Vagina (tissue), 2 donors: ENCODE data around the gene MYL7. TPM values are rescaled to one million over a fixed set of nuclear protein-coding genes. Genes with fewer than 3 reads are reported as not detected.

Experiments used
- DNase-seq, 2 donors: peaks; one replicate each; pipeline ENCODE4 v3.0.0-alpha.2; 2017; ENCODE audit errors: extremely low spot score in 2 of 2
- H3K27ac ChIP-seq: fragments of 200-600 bp; sonication (generic); one replicate; pipeline ENCODE4 v1.5.1; 2019
- H3K27me3 ChIP-seq: fragments of 200-600 bp; sonication (generic); one replicate; pipeline ENCODE4 v1.5.1; 2019
- H3K36me3 ChIP-seq, 2 donors: fragments of 200-600 bp; sonication (generic); one replicate each; pipeline ENCODE4 v1.5.1; 2017 to 2019
- H3K4me1 ChIP-seq: fragments of 200-600 bp; sonication (generic); one replicate; pipeline ENCODE4 v1.5.1; 2019
- H3K4me3 ChIP-seq, 2 donors: fragments of 200-600 bp; sonication (generic); 1 replicate in 1 of 2; 2 replicates in 1 of 2; pipeline ENCODE4 v1.5.1; 2016 to 2019
- H3K9me3 ChIP-seq: fragments of 200-600 bp; sonication (generic); one replicate; pipeline ENCODE4 v1.5.1; 2019
- CTCF ChIP-seq, 3 experiments: fragments of 450-650 bp in 2 of 3; fragments of 200-600 bp in 1 of 3; sonication (generic) in 1 of 3; IDR thresholded peaks; one replicate each; pipeline ENCODE4 v1.5.1; 2017 to 2019; ENCODE audit warnings: antibody characterized with exemption in 3 of 3, mild to moderate bottlenecking in 2 of 3, moderate library complexity in 2 of 3
- POLR2A ChIP-seq, 2 donors: fragments of 450-650 bp; IDR thresholded peaks; one replicate each; pipeline ENCODE4 v1.6.1; 2017; ENCODE audit warnings: antibody characterized with exemption in 2 of 2, mild to moderate bottlenecking in 2 of 2, moderate library complexity in 2 of 2
- POLR2AphosphoS5 ChIP-seq, 2 donors: sonication (generic); formaldehyde crosslinking; IDR thresholded peaks; one replicate each; pipeline ENCODE4 v1.9.0; 2017; ENCODE audit warnings: antibody characterized with exemption in 2 of 2, mild to moderate bottlenecking in 2 of 2, low read depth in 1 of 2; ENCODE audit not compliant: insufficient read depth in 1 of 2
- intact Hi-C: fragments of 100-400 bp; cut with DNase I; formaldehyde crosslinking; loops from one replicate; pipeline ENCODE4 v1.15.1; 2023
- total RNA-seq: library from RNA; depleted of rRNA; stranded (reverse); fragments of >200 nt; gene quantifications from one replicate; pipeline ENCODE4 v1.2.3, GENCODE V29; 2016

Gene MYL7
- total RNA-seq, 1 donor from 2014 or later: not detected

GRCh38 chr7:44101303-44101965, 39.7 kb downstream of the MYL7 start:
- H3K4me1 ChIP-seq: peaks cover 45% of the 10 kb centered on the region

DNA sequence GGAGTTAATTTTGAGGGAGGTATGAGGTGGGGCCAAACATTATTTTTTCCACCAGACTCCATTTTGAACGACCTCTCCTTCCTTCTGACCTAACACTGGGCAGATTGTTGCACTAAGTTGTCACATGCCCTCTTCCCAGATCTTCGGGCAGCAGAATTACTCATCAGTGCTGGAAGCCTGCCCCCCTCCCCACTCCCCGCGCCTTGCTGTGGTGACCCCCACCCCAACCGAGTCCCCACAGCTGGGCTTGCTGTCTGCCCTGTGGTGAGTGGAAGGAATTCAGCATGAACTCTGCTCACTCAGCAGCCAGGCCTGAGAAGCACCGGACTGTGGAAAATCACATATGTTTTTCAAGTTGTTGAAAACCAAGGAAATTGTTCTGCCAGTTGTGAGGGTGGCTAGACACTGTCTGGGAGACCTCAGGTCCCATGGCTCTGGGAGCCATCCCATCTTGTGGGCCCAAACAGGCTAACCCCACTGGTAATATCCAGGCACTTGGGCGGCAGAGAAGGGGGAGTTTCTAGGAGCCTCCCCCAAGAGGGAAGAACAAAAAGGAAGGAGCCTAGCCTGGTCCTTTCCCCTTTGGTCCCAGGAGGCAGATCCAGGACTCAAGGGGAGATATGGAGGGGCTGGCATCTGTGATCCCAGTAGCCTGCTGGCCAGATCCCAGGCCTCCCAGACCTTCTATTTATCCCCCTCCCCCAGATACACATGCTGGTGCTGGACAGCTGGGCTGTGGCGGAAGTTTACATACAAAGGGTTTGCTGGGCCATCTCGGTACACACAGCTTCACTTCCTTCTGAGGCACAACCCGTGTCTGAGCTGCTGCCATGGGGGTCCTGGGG, 40.5 kb downstream of the MYL7 start:
- peak overlapping the region; percentile 98 for H3K27ac ChIP-seq
- H3K4me1 ChIP-seq: peaks cover 40% of the 10 kb centered on the region
- TF ChIP-seq POLR2A (IDR thresholded peaks at IDR 0.05): no peak
- TF ChIP-seq POLR2AphosphoS5 (IDR thresholded peaks at IDR 0.05; ENCODE audit: insufficient read depth in 1 of 2, low read depth in 1 of 2): peak in 1 of 2 donors; percentile 62
- no peak for TF ChIP-seq CTCF (IDR thresholded peaks at IDR 0.05)
- intact Hi-C loops: no loop called here
- no peak for DNase-seq
- H3K27me3 ChIP-seq: no peaks in the 10 kb centered on the region
- no peaks in the 10 kb centered on the region for H3K36me3 ChIP-seq
- H3K9me3 ChIP-seq: no peaks in the 10 kb centered on the region
- H3K4me3 ChIP-seq: no peak overlapping the region

More at GRCh38 chr7:44101303-44101965, 39.7 kb downstream of the MYL7 start:
- intact Hi-C loops: no loop called here
- Histone ChIP-seq H3K4me3 (no peak overlapping the region), H3K36me3 (peaks cover 0 to under 1% of the 10 kb centered on the region in 2 donors), H3K27me3 (no peaks in the 10 kb centered on the region), H3K9me3 (no peaks in the 10 kb centered on the region), H3K27ac (peak overlapping the region; percentile 98)
- TF ChIP-seq CTCF (IDR thresholded peaks at IDR 0.05) (no peak), POLR2AphosphoS5 (IDR thresholded peaks at IDR 0.05; ENCODE audit: insufficient read depth in 1 of 2, low read depth in 1 of 2) (no peak), POLR2A (IDR thresholded peaks at IDR 0.05) (no peak)
- DNase-seq: no peak

DNA sequence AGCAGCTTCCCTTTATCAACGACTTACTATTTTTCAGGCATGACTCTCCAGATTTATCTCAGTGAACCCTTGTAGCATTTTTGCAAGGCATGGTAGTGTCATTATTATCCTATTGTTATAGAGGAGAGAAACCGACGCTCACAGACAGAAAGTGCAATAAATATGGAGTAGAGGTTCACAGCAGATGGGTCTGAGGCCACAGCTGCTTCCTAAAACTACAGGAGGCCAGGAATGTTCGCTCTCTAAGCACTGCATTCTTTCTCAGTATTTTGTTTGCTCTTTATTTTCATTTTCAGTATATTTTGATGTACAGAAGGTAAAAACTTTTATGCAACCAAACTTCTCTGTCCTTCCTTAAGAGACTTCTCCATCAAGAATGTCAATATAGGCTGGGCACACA, 41.5 kb downstream of the MYL7 start:
- TF ChIP-seq CTCF (IDR thresholded peaks at IDR 0.05) (no peak), POLR2A (IDR thresholded peaks at IDR 0.05) (no peak), POLR2AphosphoS5 (IDR thresholded peaks at IDR 0.05; ENCODE audit: insufficient read depth in 1 of 2, low read depth in 1 of 2) (no peak)
- peak overlapping the region; percentile 98 for H3K27ac ChIP-seq
- intact Hi-C loops: no loop called here

GRCh38 chr7:44098092-44099068, 42.8 kb downstream of the MYL7 start:
- Histone ChIP-seq H3K27me3 (no peaks in the 10 kb centered on the region), H3K4me3 (no peak overlapping the region), H3K4me1 (peaks cover 52% of the 10 kb centered on the region), H3K36me3 (no peaks in the 10 kb centered on the region), H3K27ac (no peak overlapping the region), H3K9me3 (no peaks in the 10 kb centered on the region)
- no peak for TF ChIP-seq POLR2A (IDR thresholded peaks at IDR 0.05)
- TF ChIP-seq POLR2AphosphoS5 (IDR thresholded peaks at IDR 0.05; ENCODE audit: insufficient read depth in 1 of 2, low read depth in 1 of 2): no peak
- intact Hi-C loops: no loop called here
- no peak for DNase-seq

More for the DNA sequence above, 41.5 kb downstream of the MYL7 start:
- Histone ChIP-seq H3K27me3 (no peaks in the 10 kb centered on the region), H3K9me3 (no peaks in the 10 kb centered on the region), H3K4me3 (no peak overlapping the region), H3K36me3 (no peaks in the 10 kb centered on the region), H3K4me1 (peaks cover 51% of the 10 kb centered on the region)
- DNase-seq: no peak
